Measurements from ENCODE around the gene KDELR3. TPM values are rescaled to one million over a fixed set of nuclear protein-coding genes. Genes with fewer than 3 reads are reported as not detected.

Gene KDELR3
- total RNA-seq, 1 donor from 2014 or later = 8.3 TPM

- Histone ChIP-seq H3K27ac (no peak overlapping the region), H3K4me3 (no peak overlapping the region), H3K27me3 (ENCODE audit: low read depth) (peaks cover 62% of the 10 kb centered on the region), H3K9me3 (no peaks in the 10 kb centered on the region), H3K36me3 (no peaks in the 10 kb centered on the region), H3K4me1 (peaks cover 3% of the 10 kb centered on the region)
- TF ChIP-seq CTCF (IDR thresholded peaks at IDR 0.05) = no peak
- DNase-seq (no peak), ATAC-seq (no peak)
- intact Hi-C loops (cut with DNase I) = no loop called here
Measured at GRCh38 chr22:38451864-38452263, 16.0 kb upstream of the KDELR3 start.

- intact Hi-C loops (cut with DNase I) = no loop called here
- no peaks in the 10 kb centered on the region for H3K9me3 ChIP-seq
- ATAC-seq (peak in 1 of 2 donors; percentile 36), DNase-seq (no peak)
- no peak overlapping the region for H3K27ac ChIP-seq
- peaks cover 68% of the 10 kb centered on the region for H3K27me3 ChIP-seq (ENCODE audit: low read depth)
- TF ChIP-seq CTCF (IDR thresholded peaks at IDR 0.05) = no peak
- no peaks in the 10 kb centered on the region for H3K36me3 ChIP-seq
- H3K4me3 ChIP-seq = no peak overlapping the region
- peaks cover 3% of the 10 kb centered on the region for H3K4me1 ChIP-seq
Measured at GRCh38 chr22:38452373-38453065, 15.4 kb upstream of the KDELR3 start.

- TF ChIP-seq CTCF (IDR thresholded peaks at IDR 0.05) = no peak
- H3K9me3 ChIP-seq = no peaks in the 10 kb centered on the region
- no peak overlapping the region for H3K4me3 ChIP-seq
- H3K4me1 ChIP-seq = peaks cover 3% of the 10 kb centered on the region
- H3K36me3 ChIP-seq = no peaks in the 10 kb centered on the region
- peaks cover 68% of the 10 kb centered on the region for H3K27me3 ChIP-seq (ENCODE audit: low read depth)
- intact Hi-C loops (cut with DNase I) = no loop called here
- no peak overlapping the region for H3K27ac ChIP-seq
- DNase-seq (no peak), ATAC-seq (no peak)
Measured at GRCh38 chr22:38453066-38453672, 14.7 kb upstream of the KDELR3 start.

- no peak overlapping the region for H3K27ac ChIP-seq
- peaks cover 67% of the 10 kb centered on the region for H3K27me3 ChIP-seq (ENCODE audit: low read depth)
- intact Hi-C loops (cut with DNase I) = no loop called here
Measured at GRCh38 chr22:38453996-38454352, 13.9 kb upstream of the KDELR3 start.

GRCh38 chr22:38454353-38455075, 13.4 kb upstream of the KDELR3 start:
- Histone ChIP-seq H3K27me3 (ENCODE audit: low read depth) (peaks cover 62% of the 10 kb centered on the region), H3K36me3 (no peaks in the 10 kb centered on the region), H3K4me3 (peak overlapping the region; percentile 47), H3K4me1 (peaks cover 3% of the 10 kb centered on the region), H3K27ac (no peak overlapping the region), H3K9me3 (no peaks in the 10 kb centered on the region)
- ATAC-seq (peak; percentile 6 to 26), DNase-seq (no peak)
- TF ChIP-seq CTCF (IDR thresholded peaks at IDR 0.05) = no peak
- intact Hi-C loops (cut with DNase I) = no loop called here

More at GRCh38 chr22:38453996-38454352, 13.9 kb upstream of the KDELR3 start:
- no peak for TF ChIP-seq CTCF (IDR thresholded peaks at IDR 0.05)
- Histone ChIP-seq H3K9me3 (no peaks in the 10 kb centered on the region), H3K4me3 (no peak overlapping the region), H3K36me3 (no peaks in the 10 kb centered on the region), H3K4me1 (peaks cover 3% of the 10 kb centered on the region)
- no peak for ATAC-seq
- DNase-seq = no peak

Data from lower lobe of right lung (tissue), 2 donors.